ENCODE measurements around the gene CORIN.

CORIN gene, protein sequence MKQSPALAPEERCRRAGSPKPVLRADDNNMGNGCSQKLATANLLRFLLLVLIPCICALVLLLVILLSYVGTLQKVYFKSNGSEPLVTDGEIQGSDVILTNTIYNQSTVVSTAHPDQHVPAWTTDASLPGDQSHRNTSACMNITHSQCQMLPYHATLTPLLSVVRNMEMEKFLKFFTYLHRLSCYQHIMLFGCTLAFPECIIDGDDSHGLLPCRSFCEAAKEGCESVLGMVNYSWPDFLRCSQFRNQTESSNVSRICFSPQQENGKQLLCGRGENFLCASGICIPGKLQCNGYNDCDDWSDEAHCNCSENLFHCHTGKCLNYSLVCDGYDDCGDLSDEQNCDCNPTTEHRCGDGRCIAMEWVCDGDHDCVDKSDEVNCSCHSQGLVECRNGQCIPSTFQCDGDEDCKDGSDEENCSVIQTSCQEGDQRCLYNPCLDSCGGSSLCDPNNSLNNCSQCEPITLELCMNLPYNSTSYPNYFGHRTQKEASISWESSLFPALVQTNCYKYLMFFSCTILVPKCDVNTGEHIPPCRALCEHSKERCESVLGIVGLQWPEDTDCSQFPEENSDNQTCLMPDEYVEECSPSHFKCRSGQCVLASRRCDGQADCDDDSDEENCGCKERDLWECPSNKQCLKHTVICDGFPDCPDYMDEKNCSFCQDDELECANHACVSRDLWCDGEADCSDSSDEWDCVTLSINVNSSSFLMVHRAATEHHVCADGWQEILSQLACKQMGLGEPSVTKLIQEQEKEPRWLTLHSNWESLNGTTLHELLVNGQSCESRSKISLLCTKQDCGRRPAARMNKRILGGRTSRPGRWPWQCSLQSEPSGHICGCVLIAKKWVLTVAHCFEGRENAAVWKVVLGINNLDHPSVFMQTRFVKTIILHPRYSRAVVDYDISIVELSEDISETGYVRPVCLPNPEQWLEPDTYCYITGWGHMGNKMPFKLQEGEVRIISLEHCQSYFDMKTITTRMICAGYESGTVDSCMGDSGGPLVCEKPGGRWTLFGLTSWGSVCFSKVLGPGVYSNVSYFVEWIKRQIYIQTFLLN

DNA sequence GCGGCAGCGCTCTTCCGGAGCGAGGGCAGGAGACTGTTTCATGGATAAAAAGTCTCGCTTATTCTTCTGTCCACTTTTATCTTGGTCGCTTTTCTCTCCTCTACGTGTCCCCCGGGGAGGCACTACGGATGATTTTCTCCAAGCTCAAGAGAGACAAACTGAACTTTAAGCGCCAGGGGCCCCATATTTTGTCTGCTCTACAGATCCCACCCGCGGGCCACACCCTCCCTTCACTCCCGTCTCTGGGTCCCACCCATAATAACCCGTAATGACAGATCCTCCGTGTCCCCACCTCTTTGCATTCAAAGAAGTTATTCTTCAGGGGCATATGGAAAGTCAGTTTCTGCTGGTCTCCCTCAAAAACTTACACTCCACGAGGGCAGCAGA is at the start of gene CORIN:
Gene CORIN, minus strand, starts transcription at position 160 of the 387 bp plus-strand sequence. Its CDS starts 118 bp downstream, at position 42.
- Histone ChIP-seq H3K27ac (peak within 1 kb of the TSS; percentile 5 to 6), H3K4me3 (peak within 1 kb of the TSS; percentile 68)
- TF ChIP-seq CTCF (IDR thresholded peaks at IDR 0.05) = no peak
- no peak for DNase-seq (ENCODE audit: low spot score)

GRCh38 chr4:47882228-47882627 is 44.4 kb upstream of the CORIN start:
- H3K4me3 ChIP-seq = no peak overlapping the region
- no peak overlapping the region for H3K27ac ChIP-seq
- TF ChIP-seq CTCF (IDR thresholded peaks at IDR 0.05) = no peak
- DNase-seq (ENCODE audit: low spot score) = no peak

GRCh38 chr4:47879458-47879857 is 41.6 kb upstream of the CORIN start:
- Histone ChIP-seq H3K27ac (no peak overlapping the region), H3K4me3 (no peak overlapping the region)
- DNase-seq (ENCODE audit: low spot score) = no peak
- no peak for TF ChIP-seq CTCF (IDR thresholded peaks at IDR 0.05)

- no peak for DNase-seq (ENCODE audit: low spot score)
- no peak for TF ChIP-seq CTCF (IDR thresholded peaks at IDR 0.05)
- Histone ChIP-seq H3K27ac (no peak overlapping the region), H3K4me3 (no peak overlapping the region)
These were observed 39.1 kb upstream of the CORIN start for GRCh38 chr4:47876784-47877546.

GRCh38 chr4:47876310-47876709 is 38.4 kb upstream of the CORIN start:
- Histone ChIP-seq H3K27ac (no peak overlapping the region), H3K4me3 (no peak overlapping the region)
- no peak for DNase-seq (ENCODE audit: low spot score)
- no peak for TF ChIP-seq CTCF (IDR thresholded peaks at IDR 0.05)

- no peak for DNase-seq (ENCODE audit: low spot score)
- Histone ChIP-seq H3K4me3 (no peak overlapping the region), H3K27ac (no peak overlapping the region)
- no peak for TF ChIP-seq CTCF (IDR thresholded peaks at IDR 0.05)
These were observed 36.1 kb upstream of the CORIN start for GRCh38 chr4:47873877-47874541.
